ENCODE data around the gene ROR1. TPM values are rescaled to one million over a fixed set of nuclear protein-coding genes. Genes with fewer than 3 reads are reported as not detected.
A peak's percentile ranks its signal among the peaks of the same experiment; 100 is the strongest.

The ROR1 gene
- total and polyA plus RNA-seq, 2 donors (not counting 1 experiment from before 2014, with no cell fraction given), result 14.5 to 16.5 TPM

DNA sequence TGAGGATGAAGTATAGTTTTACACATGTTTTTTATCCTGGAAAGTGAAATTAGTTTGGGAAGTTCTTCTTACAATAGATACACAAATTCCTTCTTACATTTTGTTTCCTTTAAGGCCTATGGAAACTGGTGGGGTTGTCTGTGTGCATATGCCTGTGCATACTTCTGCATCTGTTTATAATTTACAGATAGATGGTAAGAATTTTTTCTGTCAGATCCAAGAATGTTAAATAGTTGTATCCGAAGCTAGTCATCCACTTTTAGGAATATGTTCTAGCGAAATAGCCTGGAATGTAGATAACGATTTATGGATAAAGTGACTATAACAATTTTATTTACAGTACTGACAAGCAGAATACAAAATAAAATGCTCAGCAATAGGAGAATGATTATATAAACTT, 194.1 kb downstream of the ROR1 start:
- H3K79me2 ChIP-seq (ENCODE audit: control insufficient read depth, insufficient read depth, low read length), result no peaks in the 10 kb centered on the region
- H4K20me1 ChIP-seq (ENCODE audit: control insufficient read depth, extremely low read depth, insufficient read depth, low read length), result no peaks in the 10 kb centered on the region
- no peak overlapping the region for H2AFZ ChIP-seq (ENCODE audit: low read length)
- H3K4me2 ChIP-seq (ENCODE audit: extremely low read depth, insufficient read depth, low read length), result no peak overlapping the region
- H3K36me3 ChIP-seq (ENCODE audit: control insufficient read depth, insufficient read depth, low read length), result no peaks in the 10 kb centered on the region
- no peaks in the 10 kb centered on the region for H3K27me3 ChIP-seq (ENCODE audit: control insufficient read depth, insufficient read depth, low read length)
- peak in 1 of 2 donors; percentile 17 for DNase-seq (ENCODE audit: low read depth in 2 of 2)
- no peak overlapping the region for H3K27ac ChIP-seq (ENCODE audit: insufficient read depth, low read length)
- H3K4me3 ChIP-seq (replicated peaks in 1 of 4; ENCODE audit: control extremely low read depth in 1 of 4, insufficient read depth in 1 of 4, low read depth in 3 of 4, low read length in 4 of 4), result no peak overlapping the region
- TF ChIP-seq CTCF (conservative IDR thresholded peaks at IDR 0.05 in 1 of 2, IDR thresholded peaks at IDR 0.05 in 1 of 2; ENCODE audit: low read depth in 1 of 2, low read length in 2 of 2), result no peak
- no peak for TF ChIP-seq EZH2 (IDR thresholded peaks at IDR 0.05; ENCODE audit: low read length, missing control alignments)
- no peaks in the 10 kb centered on the region for H3K9me3 ChIP-seq (ENCODE audit: control insufficient read depth, insufficient read depth, low read depth, low read length)
- H3K9ac ChIP-seq (ENCODE audit: insufficient read depth, low read length), result no peak overlapping the region
- peaks cover 3% of the 10 kb centered on the region for H3K4me1 ChIP-seq (ENCODE audit: control insufficient read depth, extremely low read depth, insufficient read depth, low read length)

DNA sequence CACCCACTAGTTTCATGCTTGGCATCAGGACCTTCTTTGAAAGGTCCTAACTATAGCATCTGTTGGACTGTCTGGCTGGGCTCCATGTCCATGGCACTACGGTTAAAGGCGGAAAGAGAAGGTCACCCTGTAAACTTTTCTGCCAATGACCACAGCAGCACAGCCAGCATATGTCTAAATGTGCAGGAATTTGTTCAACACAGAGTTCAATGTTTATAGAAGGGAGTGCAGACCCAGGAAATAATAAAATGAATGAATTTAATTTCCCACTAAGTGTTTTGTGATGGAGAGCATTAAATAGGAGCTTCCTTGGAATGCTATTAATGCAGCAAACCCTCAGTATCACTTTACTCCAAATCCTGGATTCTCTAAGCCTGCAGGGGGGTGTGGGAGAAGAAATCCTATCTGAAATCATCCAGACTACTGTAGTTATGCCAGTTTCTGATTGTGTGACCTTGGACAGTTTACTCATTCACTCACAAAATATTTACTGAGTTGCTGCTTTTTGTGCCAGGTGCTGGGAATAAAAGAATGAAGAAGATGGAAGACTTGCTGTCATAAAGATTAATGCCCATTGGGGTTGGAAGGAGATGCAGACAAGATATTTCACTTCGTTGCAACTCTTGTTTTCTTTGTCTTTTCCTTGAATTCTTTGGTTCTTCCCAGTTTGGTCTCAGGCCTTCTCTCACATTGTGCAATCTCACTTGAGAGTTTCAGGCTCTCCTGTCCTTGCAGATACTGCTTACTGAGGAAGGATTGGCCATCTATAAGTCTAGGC, 195.0 kb downstream of the ROR1 start:
- no peaks in the 10 kb centered on the region for H3K9me3 ChIP-seq (ENCODE audit: control insufficient read depth, insufficient read depth, low read depth, low read length)
- peak; percentile 46 to 86 for DNase-seq (ENCODE audit: low read depth in 2 of 2)
- H4K20me1 ChIP-seq (ENCODE audit: control insufficient read depth, extremely low read depth, insufficient read depth, low read length), result no peaks in the 10 kb centered on the region
- peaks cover 3% of the 10 kb centered on the region for H3K4me1 ChIP-seq (ENCODE audit: control insufficient read depth, extremely low read depth, insufficient read depth, low read length)
- TF ChIP-seq EZH2 (IDR thresholded peaks at IDR 0.05; ENCODE audit: low read length, missing control alignments), result no peak
- TF ChIP-seq CTCF (conservative IDR thresholded peaks at IDR 0.05 in 1 of 2, IDR thresholded peaks at IDR 0.05 in 1 of 2; ENCODE audit: low read depth in 1 of 2, low read length in 2 of 2), result no peak
- no peak overlapping the region for H3K27ac ChIP-seq (ENCODE audit: insufficient read depth, low read length)
- H3K36me3 ChIP-seq (ENCODE audit: control insufficient read depth, insufficient read depth, low read length), result no peaks in the 10 kb centered on the region
- no peaks in the 10 kb centered on the region for H3K79me2 ChIP-seq (ENCODE audit: control insufficient read depth, insufficient read depth, low read length)
- no peak overlapping the region for H3K4me3 ChIP-seq (replicated peaks in 1 of 4; ENCODE audit: control extremely low read depth in 1 of 4, insufficient read depth in 1 of 4, low read depth in 3 of 4, low read length in 4 of 4)
- H2AFZ ChIP-seq (ENCODE audit: low read length), result no peak overlapping the region
- H3K27me3 ChIP-seq (ENCODE audit: control insufficient read depth, insufficient read depth, low read length), result no peaks in the 10 kb centered on the region
- peak overlapping the region; percentile 9 for H3K4me2 ChIP-seq (ENCODE audit: extremely low read depth, insufficient read depth, low read length)
- H3K9ac ChIP-seq (ENCODE audit: insufficient read depth, low read length), result no peak overlapping the region

- no peak overlapping the region for H3K4me3 ChIP-seq (replicated peaks in 1 of 4; ENCODE audit: control extremely low read depth in 1 of 4, insufficient read depth in 1 of 4, low read depth in 3 of 4, low read length in 4 of 4)
- no peak overlapping the region for H2AFZ ChIP-seq (ENCODE audit: low read length)
- peak in 1 of 2 donors; percentile 61 for DNase-seq (ENCODE audit: low read depth in 2 of 2)
- H3K9me3 ChIP-seq (ENCODE audit: control insufficient read depth, insufficient read depth, low read depth, low read length), result no peaks in the 10 kb centered on the region
- no peak overlapping the region for H3K4me2 ChIP-seq (ENCODE audit: extremely low read depth, insufficient read depth, low read length)
- H3K4me1 ChIP-seq (ENCODE audit: control insufficient read depth, extremely low read depth, insufficient read depth, low read length), result peaks cover 3% of the 10 kb centered on the region
- H3K27ac ChIP-seq (ENCODE audit: insufficient read depth, low read length), result no peak overlapping the region
- H3K79me2 ChIP-seq (ENCODE audit: control insufficient read depth, insufficient read depth, low read length), result no peaks in the 10 kb centered on the region
- H3K36me3 ChIP-seq (ENCODE audit: control insufficient read depth, insufficient read depth, low read length), result no peaks in the 10 kb centered on the region
- H3K9ac ChIP-seq (ENCODE audit: insufficient read depth, low read length), result no peak overlapping the region
- no peaks in the 10 kb centered on the region for H3K27me3 ChIP-seq (ENCODE audit: control insufficient read depth, insufficient read depth, low read length)
- no peaks in the 10 kb centered on the region for H4K20me1 ChIP-seq (ENCODE audit: control insufficient read depth, extremely low read depth, insufficient read depth, low read length)
- no peak for TF ChIP-seq CTCF (conservative IDR thresholded peaks at IDR 0.05 in 1 of 2, IDR thresholded peaks at IDR 0.05 in 1 of 2; ENCODE audit: low read depth in 1 of 2, low read length in 2 of 2)
- no peak for TF ChIP-seq EZH2 (IDR thresholded peaks at IDR 0.05; ENCODE audit: low read length, missing control alignments)
Measured at GRCh38 chr1:63969441-63969901, 195.7 kb downstream of the ROR1 start.
